ENCODE data around the gene SLC7A9.

SLC7A9 gene

DNA sequence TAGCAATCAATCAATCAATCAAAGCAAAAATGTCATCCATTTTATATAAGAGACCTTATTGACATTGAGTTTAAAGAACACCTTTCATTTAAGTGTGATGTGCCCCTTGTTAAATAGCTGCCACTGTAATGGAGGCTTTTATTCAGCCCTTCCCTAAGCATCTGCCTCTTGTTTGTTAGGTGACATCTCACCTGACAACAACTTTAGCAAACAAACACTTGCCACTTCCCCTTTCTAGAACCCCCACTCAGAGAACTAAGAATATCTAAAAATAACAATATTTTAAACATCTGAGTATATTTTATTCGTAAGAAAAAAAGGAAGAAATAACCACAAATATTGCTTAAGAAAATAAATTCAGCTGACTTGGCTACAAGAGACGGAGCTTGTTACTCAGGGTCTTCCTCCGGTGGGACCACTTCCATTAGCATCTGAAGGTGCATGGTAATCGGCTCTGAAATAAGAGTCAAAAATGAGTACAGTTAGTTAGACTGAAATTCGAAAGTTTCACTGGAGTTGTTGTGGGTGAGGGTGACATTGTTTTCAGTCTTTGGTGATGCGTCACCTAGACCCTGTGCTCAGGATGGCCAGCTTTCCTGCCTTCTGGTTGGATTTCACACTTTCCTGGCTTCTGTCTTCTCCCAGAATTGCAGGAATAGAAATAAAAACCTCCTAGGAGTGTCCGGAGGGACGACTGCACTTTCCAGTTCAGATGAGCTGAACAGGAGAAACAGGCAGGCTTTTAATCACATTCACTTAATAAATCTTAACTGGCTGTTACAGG is 39.1 kb downstream of the SLC7A9 start:
- H3K9me3 ChIP-seq (ENCODE audit: low read depth, low read length), result no peaks in the 10 kb centered on the region
- no peak for DNase-seq (ENCODE audit: low read depth, low spot score)
- TF ChIP-seq EZH2 (IDR thresholded peaks at IDR 0.05) (no peak), FOXP2 (optimal IDR thresholded peaks at IDR 0.05; ENCODE audit: control extremely low read depth, extremely low read length, insufficient read depth) (no peak), POLR2AphosphoS5 (IDR thresholded peaks at IDR 0.05; ENCODE audit: borderline replicate concordance, low read depth, low read length) (no peak)
- H3K4me3 ChIP-seq, result no peak overlapping the region
- no peak overlapping the region for H3K9ac ChIP-seq (ENCODE audit: insufficient read length)
- H3K27ac ChIP-seq, result no peak overlapping the region
- H3K36me3 ChIP-seq (ENCODE audit: insufficient read depth, low read length), result no peaks in the 10 kb centered on the region

DNA sequence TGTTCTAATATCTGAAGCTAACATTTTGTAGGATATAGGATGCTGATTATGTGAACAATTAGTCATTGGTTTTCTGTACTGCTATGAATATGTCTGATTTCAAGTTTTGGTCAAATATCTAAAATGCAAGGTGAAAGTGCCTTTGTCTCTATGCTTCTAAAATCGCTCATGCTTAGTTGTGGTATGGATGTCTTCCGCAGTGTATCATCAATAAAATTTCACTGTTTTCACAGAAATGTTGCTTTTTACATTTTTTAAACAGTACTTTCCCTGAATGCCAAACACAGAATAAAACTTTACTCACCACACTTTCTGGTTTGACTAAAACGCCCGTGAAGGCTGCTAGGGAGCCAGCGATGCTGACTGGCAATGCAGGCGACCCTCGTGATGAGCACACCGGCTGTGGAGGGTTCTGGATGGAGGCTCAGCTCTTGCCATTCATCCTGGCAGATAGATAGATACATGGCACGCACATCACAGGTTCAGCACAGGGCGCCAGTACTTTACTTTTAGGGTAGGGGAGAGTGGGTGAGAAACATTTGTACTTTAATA is 40.1 kb downstream of the SLC7A9 start:
- no peak overlapping the region for H3K27ac ChIP-seq
- TF ChIP-seq FOXP2 (optimal IDR thresholded peaks at IDR 0.05; ENCODE audit: control extremely low read depth, extremely low read length, insufficient read depth), result no peak
- no peak for TF ChIP-seq POLR2AphosphoS5 (IDR thresholded peaks at IDR 0.05; ENCODE audit: borderline replicate concordance, low read depth, low read length)
- no peak for TF ChIP-seq EZH2 (IDR thresholded peaks at IDR 0.05)
- DNase-seq (ENCODE audit: low read depth, low spot score), result no peak
- no peaks in the 10 kb centered on the region for H3K36me3 ChIP-seq (ENCODE audit: insufficient read depth, low read length)
- H3K4me3 ChIP-seq, result no peak overlapping the region
- no peak overlapping the region for H3K9ac ChIP-seq (ENCODE audit: insufficient read length)
- no peaks in the 10 kb centered on the region for H3K9me3 ChIP-seq (ENCODE audit: low read depth, low read length)

DNA sequence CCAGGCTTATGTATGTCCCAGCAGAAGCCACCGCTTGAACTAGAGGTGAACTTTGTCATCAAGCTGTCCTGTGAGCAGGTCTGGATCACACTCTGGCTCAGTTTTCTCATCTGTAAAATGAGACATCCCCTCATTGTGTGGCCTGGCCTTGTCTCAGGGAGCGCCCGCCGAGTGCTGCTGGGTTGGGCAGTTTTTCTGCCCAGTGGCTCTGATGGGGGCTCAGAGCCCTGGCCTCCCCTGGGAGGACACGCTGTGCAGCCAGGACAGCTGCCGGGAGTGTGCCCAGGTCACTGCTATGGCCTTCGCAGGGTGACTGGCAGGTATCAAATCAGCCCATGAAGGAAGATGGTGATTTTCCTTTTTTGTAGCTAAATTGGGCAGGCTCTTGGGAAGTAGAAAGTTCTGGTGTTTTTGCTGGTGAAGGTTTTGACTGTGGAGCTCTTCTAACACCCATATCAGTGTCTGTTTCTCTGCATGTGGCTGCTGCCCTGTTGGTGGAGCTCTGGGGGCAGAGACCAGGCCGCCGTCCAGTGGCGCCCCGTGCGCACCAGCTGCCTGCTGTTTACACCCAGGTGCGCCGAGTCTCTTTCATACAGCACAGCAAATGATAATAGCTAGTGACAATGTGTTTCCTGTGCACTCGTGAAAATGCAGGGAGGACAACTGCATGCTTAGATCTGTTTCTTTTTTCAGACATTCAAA is 40.8 kb downstream of the SLC7A9 start:
- TF ChIP-seq POLR2AphosphoS5 (IDR thresholded peaks at IDR 0.05; ENCODE audit: borderline replicate concordance, low read depth, low read length) (no peak), EZH2 (IDR thresholded peaks at IDR 0.05) (no peak), FOXP2 (optimal IDR thresholded peaks at IDR 0.05; ENCODE audit: control extremely low read depth, extremely low read length, insufficient read depth) (no peak)

DNA sequence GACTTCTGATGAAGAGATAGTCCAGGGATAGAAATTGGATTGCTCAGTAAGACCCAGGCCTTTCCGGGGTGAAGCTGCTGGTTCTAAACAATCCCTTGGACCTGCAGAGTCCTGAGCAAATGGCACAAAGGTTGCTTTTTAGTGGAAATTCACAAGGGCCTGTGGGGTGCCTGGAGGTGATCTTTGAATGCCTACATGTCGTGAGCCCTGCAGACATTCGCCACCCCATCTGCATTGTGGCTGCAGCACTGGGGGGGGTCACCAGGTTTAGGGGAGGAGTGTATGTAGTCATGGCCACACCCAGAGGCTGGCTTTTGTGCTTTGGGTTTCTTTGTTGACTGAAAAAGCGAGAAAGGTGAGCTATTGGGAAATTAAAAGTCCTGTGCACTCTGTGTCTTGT is 41.4 kb downstream of the SLC7A9 start:
- H3K4me3 ChIP-seq, result no peak overlapping the region
- H3K9me3 ChIP-seq (ENCODE audit: low read depth, low read length), result no peaks in the 10 kb centered on the region
- no peak for DNase-seq (ENCODE audit: low read depth, low spot score)
- TF ChIP-seq FOXP2 (optimal IDR thresholded peaks at IDR 0.05; ENCODE audit: control extremely low read depth, extremely low read length, insufficient read depth) (no peak), EZH2 (IDR thresholded peaks at IDR 0.05) (no peak), POLR2AphosphoS5 (IDR thresholded peaks at IDR 0.05; ENCODE audit: borderline replicate concordance, low read depth, low read length) (no peak)
- no peaks in the 10 kb centered on the region for H3K36me3 ChIP-seq (ENCODE audit: insufficient read depth, low read length)
- no peak overlapping the region for H3K27ac ChIP-seq
- H3K9ac ChIP-seq (ENCODE audit: insufficient read length), result no peak overlapping the region

More for the DNA sequence above, 40.8 kb downstream of the SLC7A9 start:
- H3K27ac ChIP-seq, result no peak overlapping the region
- H3K4me3 ChIP-seq, result no peak overlapping the region
- no peak overlapping the region for H3K9ac ChIP-seq (ENCODE audit: insufficient read length)
- no peak for DNase-seq (ENCODE audit: low read depth, low spot score)
- H3K9me3 ChIP-seq (ENCODE audit: low read depth, low read length), result no peaks in the 10 kb centered on the region
- H3K36me3 ChIP-seq (ENCODE audit: insufficient read depth, low read length), result no peaks in the 10 kb centered on the region

DNA sequence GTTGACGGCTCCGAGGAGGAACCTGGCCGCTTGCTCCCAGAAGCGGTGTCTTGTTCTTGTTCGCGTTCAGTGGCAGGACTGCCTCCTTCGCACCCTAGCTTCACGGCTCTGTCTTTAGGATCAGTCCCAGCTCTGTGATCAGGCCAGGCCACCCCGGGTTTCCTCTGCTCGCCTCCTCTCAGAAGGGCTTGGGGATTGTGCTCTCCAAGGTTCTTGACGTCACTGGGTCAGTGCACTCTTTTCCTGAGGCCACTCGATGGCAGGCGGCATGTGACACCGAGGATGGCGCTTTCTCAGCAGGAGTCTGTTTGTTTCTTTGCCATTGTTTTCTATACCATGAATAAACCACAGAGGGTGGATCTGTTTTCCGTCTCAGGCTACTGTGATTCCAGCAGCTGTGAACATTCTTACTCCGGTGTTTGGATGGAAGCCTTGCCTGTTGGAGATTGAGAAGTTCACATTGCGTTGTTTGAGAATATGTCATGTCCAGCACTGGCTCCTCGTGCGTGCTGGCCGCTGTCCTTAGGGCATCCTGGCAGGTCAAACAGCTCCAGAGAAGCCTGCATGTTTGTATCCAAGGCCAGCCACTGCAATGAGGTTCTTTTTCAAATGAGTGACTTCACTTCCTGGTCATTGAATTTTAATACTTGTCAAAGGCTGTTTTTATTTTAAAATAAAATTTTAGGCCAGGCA is 44.5 kb downstream of the SLC7A9 start:
- Histone ChIP-seq H3K9me3 (ENCODE audit: low read depth, low read length) (no peaks in the 10 kb centered on the region), H3K27ac (no peak overlapping the region), H3K4me3 (no peak overlapping the region), H3K9ac (ENCODE audit: insufficient read length) (no peak overlapping the region), H3K36me3 (ENCODE audit: insufficient read depth, low read length) (no peaks in the 10 kb centered on the region)
- no peak for DNase-seq (ENCODE audit: low read depth, low spot score)
- no peak for TF ChIP-seq POLR2AphosphoS5 (IDR thresholded peaks at IDR 0.05; ENCODE audit: borderline replicate concordance, low read depth, low read length)
- TF ChIP-seq FOXP2 (optimal IDR thresholded peaks at IDR 0.05; ENCODE audit: control extremely low read depth, extremely low read length, insufficient read depth), result no peak
- no peak for TF ChIP-seq EZH2 (IDR thresholded peaks at IDR 0.05)

DNA sequence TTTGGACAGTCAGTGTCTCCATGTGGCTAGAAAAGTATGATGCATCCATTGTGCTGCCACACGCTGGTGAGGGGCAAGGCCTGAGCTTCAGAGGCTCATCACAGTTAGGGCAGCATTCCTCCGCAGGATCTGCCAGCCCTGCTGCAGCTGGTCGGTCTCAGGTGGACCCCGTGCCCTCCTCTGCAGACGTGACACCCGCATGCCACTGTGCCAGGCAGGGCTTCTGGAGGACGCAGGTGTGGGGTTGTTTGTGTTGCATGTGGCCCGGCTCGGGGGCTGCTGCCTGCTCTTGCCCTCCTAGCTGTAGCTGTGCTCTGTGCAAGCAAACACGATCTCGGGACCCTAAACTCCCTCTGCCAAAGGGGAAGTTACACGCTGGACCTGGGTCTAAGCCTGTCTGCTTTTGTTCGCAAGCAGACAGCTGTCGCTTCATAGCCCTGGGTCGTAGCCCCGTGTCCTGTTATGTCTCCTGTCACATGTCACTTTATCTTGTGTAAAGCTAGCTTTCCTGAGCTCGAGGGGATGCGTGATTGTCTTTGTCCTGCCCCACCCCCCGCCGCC is 45.3 kb downstream of the SLC7A9 start:
- Histone ChIP-seq H3K4me3 (no peak overlapping the region), H3K9me3 (ENCODE audit: low read depth, low read length) (no peaks in the 10 kb centered on the region), H3K27ac (no peak overlapping the region), H3K36me3 (ENCODE audit: insufficient read depth, low read length) (no peaks in the 10 kb centered on the region), H3K9ac (ENCODE audit: insufficient read length) (no peak overlapping the region)
- no peak for TF ChIP-seq FOXP2 (optimal IDR thresholded peaks at IDR 0.05; ENCODE audit: control extremely low read depth, extremely low read length, insufficient read depth)
- no peak for DNase-seq (ENCODE audit: low read depth, low spot score)

DNA sequence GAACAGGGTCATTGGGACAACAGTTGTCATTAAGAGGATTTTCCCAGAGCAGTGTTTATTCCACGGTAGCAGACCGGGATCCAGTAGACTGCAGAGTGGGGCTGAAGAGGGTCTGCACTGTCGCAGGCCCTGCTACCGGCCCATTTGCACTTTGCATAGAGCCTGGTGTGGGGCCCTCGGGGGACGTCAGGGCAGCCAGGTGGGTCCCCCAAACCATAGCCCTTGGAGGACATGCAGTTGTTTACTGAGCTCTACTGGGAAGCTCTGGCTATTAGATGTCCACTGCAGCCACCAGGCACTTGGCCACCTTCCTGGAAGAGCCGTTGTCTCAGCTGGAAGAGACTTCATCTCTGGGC is 45.8 kb downstream of the SLC7A9 start:
- no peak overlapping the region for H3K4me3 ChIP-seq
- no peak for DNase-seq (ENCODE audit: low read depth, low spot score)
- no peak for TF ChIP-seq FOXP2 (optimal IDR thresholded peaks at IDR 0.05; ENCODE audit: control extremely low read depth, extremely low read length, insufficient read depth)

More for the DNA sequence above, 45.8 kb downstream of the SLC7A9 start:
- H3K9me3 ChIP-seq (ENCODE audit: low read depth, low read length), result no peaks in the 10 kb centered on the region
- H3K27ac ChIP-seq, result no peak overlapping the region
- no peaks in the 10 kb centered on the region for H3K36me3 ChIP-seq (ENCODE audit: insufficient read depth, low read length)
- no peak overlapping the region for H3K9ac ChIP-seq (ENCODE audit: insufficient read length)

All from SK-N-MC (cell line).